Pons (tissue), 1 donor: Measurements from ENCODE around the gene PIM3.

Experiments used
- DNase-seq: peaks from one replicate; pipeline ENCODE4 v3.0.0-alpha.2; 2016; ENCODE audit warnings: low spot score

Gene PIM3

GRCh38 chr22:49956418-49956770 lies 4.2 kb upstream of the PIM3 start:
- DNase-seq = no peak

- no peak for DNase-seq
These were observed 3.4 kb upstream of the PIM3 start for GRCh38 chr22:49956914-49957825.

GRCh38 chr22:49957826-49958365 lies 2.7 kb upstream of the PIM3 start:
- no peak for DNase-seq

- DNase-seq = no peak
These were observed 2.1 kb upstream of the PIM3 start for GRCh38 chr22:49958366-49958921.

- DNase-seq = no peak
These were observed 1.4 kb upstream of the PIM3 start for GRCh38 chr22:49958931-49959781.

GRCh38 chr22:49959782-49960158 lies 802 bp upstream of the PIM3 start:
- DNase-seq = no peak

GRCh38 chr22:49961005-49961600 lies 531 bp downstream of the PIM3 start:
- DNase-seq = no peak

- DNase-seq = no peak
These were observed 1.0 kb downstream of the PIM3 start for GRCh38 chr22:49961601-49962011.

GRCh38 chr22:49962012-49962750 lies 1.6 kb downstream of the PIM3 start:
- DNase-seq = peak; percentile 68

GRCh38 chr22:49962751-49963646 lies 2.4 kb downstream of the PIM3 start:
- DNase-seq = no peak

- no peak for DNase-seq
These were observed 3.1 kb downstream of the PIM3 start for GRCh38 chr22:49963647-49964026.

- no peak for DNase-seq
These were observed 3.8 kb downstream of the PIM3 start for GRCh38 chr22:49964136-49965090.

- DNase-seq = no peak
These were observed 4.8 kb downstream of the PIM3 start for GRCh38 chr22:49965091-49966040.

- DNase-seq = no peak
These were observed 5.6 kb downstream of the PIM3 start for GRCh38 chr22:49966041-49966773.

GRCh38 chr22:49966774-49967705 lies 6.5 kb downstream of the PIM3 start:
- DNase-seq = no peak

GRCh38 chr22:49967706-49968208 lies 7.2 kb downstream of the PIM3 start:
- DNase-seq = peak; percentile 49
